Measurements from ENCODE around the gene PLAAT3. TPM values are rescaled to one million over a fixed set of nuclear protein-coding genes. Genes with fewer than 3 reads are reported as not detected.

Gene PLAAT3
- total RNA-seq: 10 to 100 TPM in 1 of 2 donors, 1 to 10 TPM in 1; 3.8 to 13.2 TPM

DNA sequence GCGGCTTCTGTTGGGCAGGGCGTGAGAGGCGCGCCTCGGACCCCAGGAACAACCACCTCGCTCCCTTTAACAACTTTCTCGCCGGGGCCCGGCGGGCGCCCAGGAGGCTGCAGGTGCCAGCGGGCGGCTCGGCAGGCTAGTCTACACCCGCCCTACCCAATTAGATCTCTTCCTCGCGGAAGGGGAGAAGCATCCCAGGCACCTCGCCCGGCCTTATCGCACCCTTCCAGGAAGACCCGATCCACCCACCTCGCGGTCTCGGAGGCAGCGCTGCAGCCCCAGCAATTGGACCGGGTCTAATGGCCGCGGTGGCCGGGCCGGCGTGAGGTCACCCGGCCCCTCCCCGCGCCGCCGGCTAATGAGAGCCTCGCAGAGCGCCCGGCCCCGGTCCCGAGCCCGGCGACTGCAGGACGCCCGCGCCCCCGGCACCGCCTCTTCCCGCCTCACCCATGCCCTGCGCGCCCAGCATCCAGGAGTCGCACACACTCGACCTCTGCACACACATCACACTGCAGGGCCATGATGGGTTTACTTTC is at the start of gene PLAAT3:
TSS of gene PLAAT3 (minus strand) at position 298 of the 536 bp plus-strand sequence. CDS start 419 bp downstream, outside the sequence.
- intact Hi-C loops (cut with DNase I): no loop called here
- DNase-seq: peak; percentile 73
- Histone ChIP-seq H3K9ac (ENCODE audit: low read depth in 2 of 2, low read length in 2 of 2) (peak within 1 kb of the TSS; percentile 59 to 84), H3K36me3 (no peaks in the 10 kb centered on the region), H3K4me1 (peaks cover 6% of the 10 kb centered on the region), H3K27ac (peak within 1 kb of the TSS; percentile 12), H3K4me3 (peak within 1 kb of the TSS; percentile 74), H3K27me3 (no peaks in the 10 kb centered on the region), H3K9me3 (no peaks in the 10 kb centered on the region)
- TF ChIP-seq, protein P1, sequence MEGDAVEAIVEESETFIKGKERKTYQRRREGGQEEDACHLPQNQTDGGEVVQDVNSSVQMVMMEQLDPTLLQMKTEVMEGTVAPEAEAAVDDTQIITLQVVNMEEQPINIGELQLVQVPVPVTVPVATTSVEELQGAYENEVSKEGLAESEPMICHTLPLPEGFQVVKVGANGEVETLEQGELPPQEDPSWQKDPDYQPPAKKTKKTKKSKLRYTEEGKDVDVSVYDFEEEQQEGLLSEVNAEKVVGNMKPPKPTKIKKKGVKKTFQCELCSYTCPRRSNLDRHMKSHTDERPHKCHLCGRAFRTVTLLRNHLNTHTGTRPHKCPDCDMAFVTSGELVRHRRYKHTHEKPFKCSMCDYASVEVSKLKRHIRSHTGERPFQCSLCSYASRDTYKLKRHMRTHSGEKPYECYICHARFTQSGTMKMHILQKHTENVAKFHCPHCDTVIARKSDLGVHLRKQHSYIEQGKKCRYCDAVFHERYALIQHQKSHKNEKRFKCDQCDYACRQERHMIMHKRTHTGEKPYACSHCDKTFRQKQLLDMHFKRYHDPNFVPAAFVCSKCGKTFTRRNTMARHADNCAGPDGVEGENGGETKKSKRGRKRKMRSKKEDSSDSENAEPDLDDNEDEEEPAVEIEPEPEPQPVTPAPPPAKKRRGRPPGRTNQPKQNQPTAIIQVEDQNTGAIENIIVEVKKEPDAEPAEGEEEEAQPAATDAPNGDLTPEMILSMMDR (IDR thresholded peaks at IDR 0.05): no peak

GRCh38 chr11:63663809-63664208 is 49.6 kb upstream of the PLAAT3 start:
- TF ChIP-seq, protein P1 (IDR thresholded peaks at IDR 0.05): no peak
- intact Hi-C loops (cut with DNase I): loop anchor here (10.0 kb wide), 1 partner anchor 71 kb away; no protein-coding TSS in a partner anchor

DNA sequence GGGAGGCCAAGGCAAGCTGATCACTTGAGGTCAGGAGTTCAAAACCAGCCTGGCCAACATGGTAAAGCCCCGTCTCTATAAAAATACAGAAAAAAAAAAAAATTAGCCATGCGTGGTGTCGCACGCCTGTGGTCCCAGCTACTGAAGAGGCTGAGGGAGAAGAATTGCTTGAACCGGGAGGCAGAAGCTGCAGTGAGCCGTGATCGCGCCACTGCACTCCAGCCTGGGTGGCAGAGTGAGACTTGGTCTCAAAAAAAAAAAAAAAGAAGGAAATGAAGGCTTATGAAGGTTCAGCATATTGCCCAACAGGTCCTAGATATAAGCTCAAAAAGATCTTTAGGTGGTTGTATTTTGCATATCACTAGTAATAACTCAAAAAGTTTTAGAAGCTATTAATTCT is 46.7 kb upstream of the PLAAT3 start:
- Histone ChIP-seq H3K4me1 (no peaks in the 10 kb centered on the region), H3K9me3 (no peaks in the 10 kb centered on the region), H3K4me3 (no peak overlapping the region), H3K9ac (ENCODE audit: low read depth in 2 of 2, low read length in 2 of 2) (no peak overlapping the region), H3K27me3 (no peaks in the 10 kb centered on the region), H3K36me3 (no peaks in the 10 kb centered on the region), H3K27ac (no peak overlapping the region)
- no peak for DNase-seq
- TF ChIP-seq, protein P1 (IDR thresholded peaks at IDR 0.05): no peak
- intact Hi-C loops (cut with DNase I): loop anchor here (10.0 kb wide), 1 partner anchor 74 kb away; no protein-coding TSS in a partner anchor

More at GRCh38 chr11:63663809-63664208, 49.6 kb upstream of the PLAAT3 start:
- no peaks in the 10 kb centered on the region for H3K9me3 ChIP-seq
- no peaks in the 10 kb centered on the region for H3K4me1 ChIP-seq
- no peak for DNase-seq
- no peak overlapping the region for H3K4me3 ChIP-seq
- no peaks in the 10 kb centered on the region for H3K36me3 ChIP-seq
- H3K27me3 ChIP-seq: no peaks in the 10 kb centered on the region
- H3K27ac ChIP-seq: no peak overlapping the region
- H3K9ac ChIP-seq (ENCODE audit: low read depth in 2 of 2, low read length in 2 of 2): no peak overlapping the region

GRCh38 chr11:63652671-63653070 is 38.4 kb upstream of the PLAAT3 start:
- Histone ChIP-seq H3K4me1 (no peaks in the 10 kb centered on the region), H3K27ac (no peak overlapping the region), H3K9ac (ENCODE audit: low read depth in 2 of 2, low read length in 2 of 2) (no peak overlapping the region), H3K9me3 (no peaks in the 10 kb centered on the region), H3K4me3 (no peak overlapping the region), H3K27me3 (no peaks in the 10 kb centered on the region), H3K36me3 (peaks cover 7% of the 10 kb centered on the region)
- TF ChIP-seq, protein P1 (IDR thresholded peaks at IDR 0.05): no peak
- intact Hi-C loops (cut with DNase I): no loop called here
- DNase-seq: no peak

- H3K9me3 ChIP-seq: no peaks in the 10 kb centered on the region
- TF ChIP-seq, protein P1 (IDR thresholded peaks at IDR 0.05): no peak
- H3K27ac ChIP-seq: no peak overlapping the region
- H3K4me3 ChIP-seq: no peak overlapping the region
- no peaks in the 10 kb centered on the region for H3K4me1 ChIP-seq
- no peaks in the 10 kb centered on the region for H3K27me3 ChIP-seq
- H3K36me3 ChIP-seq: peaks cover 25% of the 10 kb centered on the region
- intact Hi-C loops (cut with DNase I): no loop called here
- DNase-seq: no peak
- H3K9ac ChIP-seq (ENCODE audit: low read depth in 2 of 2, low read length in 2 of 2): no peak overlapping the region
Observed at GRCh38 chr11:63643205-63643604, 29.0 kb upstream of the PLAAT3 start.
